CD4-positive, alpha-beta T cell treated with Interleukin-1 beta for 1 hour (primary cell): ENCODE data around the gene C10orf71.

ENCODE experiments used
- DNase-seq, 2 donors: peaks; one replicate each; pipeline ENCODE4 v3.0.0-alpha.2; 2020 to 2022

C10orf71 gene, protein sequence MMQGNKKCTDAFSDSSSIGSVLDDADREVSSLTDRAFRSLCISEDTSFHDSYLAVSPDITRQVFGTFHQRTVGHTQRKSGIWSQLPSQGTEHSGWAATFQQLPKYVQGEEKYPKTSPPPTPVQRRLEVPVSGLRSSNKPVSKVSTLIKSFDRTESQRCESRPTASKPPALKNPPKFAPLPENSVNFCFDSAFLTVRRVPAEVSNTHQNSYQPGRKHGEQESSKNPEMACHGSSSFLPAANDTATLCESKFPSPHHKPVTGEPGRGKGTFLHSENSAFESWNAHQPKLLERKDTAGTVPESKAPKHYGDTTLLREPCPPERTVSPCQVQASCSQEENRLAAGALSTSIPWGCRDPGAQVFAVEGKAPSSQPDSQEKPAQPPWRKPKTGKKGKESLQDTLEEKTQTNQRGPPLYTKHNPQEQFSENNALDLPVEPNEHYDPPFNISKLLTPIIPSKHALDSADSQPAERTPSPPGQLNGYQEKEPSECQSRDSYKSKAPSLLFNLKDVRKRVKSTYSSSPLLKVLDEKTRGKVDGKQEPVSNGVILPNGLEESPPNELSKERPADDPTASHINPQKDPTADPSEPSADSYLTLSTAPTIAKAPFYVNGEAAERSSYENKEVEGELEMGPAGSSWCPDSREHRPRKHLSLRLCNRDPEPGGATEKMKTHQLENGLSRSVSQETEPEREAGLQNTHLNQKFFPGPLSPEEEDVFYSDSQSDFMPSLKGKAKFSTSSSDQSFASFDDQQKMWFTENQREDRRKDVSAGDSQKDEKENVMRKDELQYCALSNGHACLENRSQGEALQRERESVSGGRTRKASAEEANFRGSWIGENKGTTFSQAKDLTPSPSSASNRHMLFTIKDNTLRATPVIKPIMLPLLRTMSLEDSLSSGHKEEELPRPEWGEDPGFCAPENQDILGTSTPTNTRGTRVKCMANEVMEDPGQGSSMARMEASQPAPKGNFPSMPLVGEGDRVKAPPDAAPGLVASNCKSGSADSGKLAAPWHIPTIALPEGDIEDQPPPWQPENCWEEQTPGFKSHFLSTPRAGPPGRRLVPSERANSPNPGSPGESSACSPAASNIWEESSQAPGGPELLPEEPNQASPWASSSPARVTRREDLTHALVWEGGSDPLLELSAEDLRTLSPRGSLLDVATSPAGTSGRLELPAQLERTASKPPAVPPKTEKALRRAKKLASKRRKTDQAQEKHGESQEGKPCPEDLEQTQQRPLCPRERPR (N-terminal part only)

DNA sequence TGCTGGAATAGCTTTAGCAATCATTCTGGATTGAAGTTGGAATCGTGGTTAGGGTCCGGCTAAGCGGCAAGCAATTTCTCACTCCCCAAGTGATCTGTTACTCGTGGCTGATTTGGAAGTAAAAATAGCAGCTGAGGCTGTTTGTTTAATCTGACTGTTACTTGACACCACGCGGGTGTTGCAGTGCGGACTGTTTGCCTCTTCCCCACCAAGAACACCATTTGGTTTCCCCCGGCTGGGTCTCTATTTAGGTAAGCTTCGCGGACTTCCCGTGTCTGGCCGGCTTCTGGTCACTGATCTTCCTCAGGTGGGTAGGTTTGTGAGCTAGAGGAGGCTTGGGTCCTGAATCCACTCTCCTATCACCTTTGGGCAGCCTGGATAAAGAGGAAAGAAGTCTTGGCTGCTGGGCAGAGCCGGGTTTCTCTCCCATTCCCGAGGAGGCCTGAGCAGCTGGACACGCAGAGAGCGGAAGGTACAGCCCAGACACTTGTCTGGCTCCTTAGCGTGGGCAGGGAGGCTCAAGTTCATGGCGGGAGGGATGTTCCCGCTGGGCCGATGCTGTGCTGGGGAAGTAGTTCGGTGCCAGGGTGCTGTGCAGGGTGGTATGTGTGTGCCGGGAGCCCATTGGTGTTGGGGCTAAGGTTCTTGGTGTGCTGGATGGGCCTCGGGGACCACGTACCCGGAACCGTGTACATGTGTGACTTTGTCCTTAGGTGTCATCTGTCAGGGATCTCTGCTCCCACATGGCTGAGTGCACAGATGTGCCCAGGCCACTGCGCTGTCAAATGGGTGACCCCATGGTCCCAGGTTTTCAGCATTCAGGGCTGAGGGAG, at the start of gene C10orf71:
TSS of gene C10orf71 (plus strand) at position 188 of the 833 bp plus-strand sequence. CDS start 23,376 bp downstream, outside the sequence.
- no peak for DNase-seq

DNA sequence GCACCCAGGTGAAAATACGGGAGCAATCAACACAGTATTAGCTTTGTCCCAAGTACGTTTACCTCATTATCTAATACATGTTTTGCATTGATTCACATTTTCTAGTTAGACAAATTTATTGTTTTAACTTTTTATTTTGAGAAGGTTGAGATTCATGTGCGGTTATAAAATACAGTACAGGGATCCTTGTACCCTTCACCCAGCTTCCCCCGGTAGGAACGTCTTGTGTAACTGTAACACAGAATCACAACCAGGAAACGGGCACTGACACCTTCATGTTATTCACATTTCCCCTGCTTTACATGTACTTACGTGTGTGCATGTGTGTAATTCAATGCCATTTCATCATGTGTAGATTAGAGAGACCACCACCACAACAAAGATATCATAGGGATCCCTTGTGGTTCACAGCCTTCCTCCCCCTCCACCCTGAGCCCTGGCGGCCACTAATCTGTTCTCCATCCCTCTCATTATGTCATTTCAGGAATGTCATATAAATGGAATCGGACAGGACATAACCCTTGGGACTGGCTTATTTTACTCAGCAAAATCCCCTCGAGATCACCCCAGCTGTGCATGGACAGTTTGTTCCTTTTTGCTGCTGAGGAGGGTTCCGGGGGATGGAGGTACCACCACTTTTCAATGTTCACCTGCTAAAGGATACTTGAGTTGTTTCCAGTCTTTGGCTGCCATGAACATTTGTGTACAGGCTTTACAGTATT, 46.5 kb upstream of the C10orf71 start:
- DNase-seq, result no peak

DNA sequence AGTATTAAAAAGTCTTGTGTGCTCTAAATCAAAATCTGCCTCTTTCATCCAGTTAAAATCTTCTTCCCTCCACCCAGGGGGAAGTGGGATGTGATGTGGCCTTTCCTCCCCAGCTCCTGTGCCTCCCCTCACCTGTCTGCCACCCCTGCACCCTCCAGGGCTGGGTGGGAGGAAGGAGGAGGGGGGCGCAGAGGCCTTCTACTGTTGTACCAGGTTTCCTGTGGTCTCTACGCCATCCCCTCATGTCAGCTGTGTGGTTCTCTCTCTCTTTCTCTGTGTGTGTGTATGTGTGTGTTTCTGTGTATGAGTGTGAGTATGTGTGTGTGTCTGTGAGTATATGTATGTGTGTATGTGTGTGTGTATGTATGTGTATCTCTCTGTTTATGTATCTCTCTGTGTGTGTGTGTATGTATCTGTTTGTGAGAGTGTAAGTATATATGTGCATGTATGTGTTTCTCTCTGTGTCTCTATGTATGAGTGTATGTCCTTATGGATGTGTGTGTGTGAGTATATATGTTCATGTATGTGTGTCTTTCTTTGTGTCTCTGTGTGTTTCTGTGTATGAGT, 45.5 kb upstream of the C10orf71 start:
- no peak for DNase-seq

DNA sequence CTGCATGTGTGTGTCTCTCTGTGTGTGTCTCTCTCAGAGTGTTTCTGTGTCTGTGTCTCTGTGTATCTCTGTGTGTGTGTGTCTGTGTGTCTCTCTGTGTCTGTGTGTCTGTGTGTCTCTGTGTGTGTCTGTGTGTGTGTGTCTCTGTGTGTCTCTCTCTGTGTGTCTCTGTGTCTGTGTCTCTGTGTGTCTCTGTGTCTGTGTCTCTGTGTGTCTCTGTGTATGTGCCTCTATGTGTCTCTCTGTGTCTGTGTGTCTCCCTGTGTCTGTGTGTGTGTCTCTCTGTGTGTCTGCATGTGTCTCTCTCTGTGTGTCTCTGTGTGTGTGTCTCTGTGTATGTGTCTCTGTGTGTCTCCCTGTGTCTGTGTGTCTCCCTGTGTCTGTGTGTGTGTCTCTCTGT, 44.8 kb upstream of the C10orf71 start:
- DNase-seq, result no peak

DNA sequence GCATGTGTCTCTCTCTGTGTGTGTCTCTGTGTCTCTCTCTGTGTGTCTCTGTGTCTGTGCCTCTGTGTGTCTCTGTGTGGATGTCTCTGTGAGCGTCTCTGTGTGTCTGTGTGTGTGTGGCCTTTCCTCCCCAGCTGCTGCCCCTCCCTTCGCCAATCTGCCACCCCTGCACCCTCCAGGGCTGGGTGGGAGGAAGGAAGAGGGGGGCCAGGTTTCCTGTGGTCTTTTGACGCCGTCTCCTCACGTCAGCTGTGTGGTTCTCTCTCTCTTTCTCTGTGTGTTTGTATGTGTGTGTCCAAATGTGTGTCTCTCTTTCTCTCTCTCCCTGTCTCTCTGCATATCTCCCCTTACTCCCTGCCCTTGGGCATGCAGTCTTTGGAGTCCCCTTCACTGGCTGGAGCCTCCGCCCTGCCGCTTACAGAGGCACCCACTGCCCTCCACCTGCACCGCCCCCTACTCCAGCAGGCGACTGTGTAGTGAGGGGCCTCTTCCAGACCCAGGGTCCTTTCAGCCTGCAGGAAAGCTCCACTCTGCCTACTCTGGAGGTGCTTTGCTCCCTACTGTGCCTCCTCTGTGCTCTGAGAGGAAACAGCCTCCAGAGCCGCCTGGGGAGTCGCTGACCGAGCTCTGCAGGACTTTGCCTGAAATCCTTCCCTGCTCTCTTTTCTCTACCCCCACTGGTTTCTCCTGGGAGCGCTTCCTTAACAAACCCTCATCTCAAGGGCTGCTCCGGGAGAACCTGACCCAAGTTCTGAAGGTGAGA, 44.2 kb upstream of the C10orf71 start:
- DNase-seq, result peak; percentile 61 to 72

DNA sequence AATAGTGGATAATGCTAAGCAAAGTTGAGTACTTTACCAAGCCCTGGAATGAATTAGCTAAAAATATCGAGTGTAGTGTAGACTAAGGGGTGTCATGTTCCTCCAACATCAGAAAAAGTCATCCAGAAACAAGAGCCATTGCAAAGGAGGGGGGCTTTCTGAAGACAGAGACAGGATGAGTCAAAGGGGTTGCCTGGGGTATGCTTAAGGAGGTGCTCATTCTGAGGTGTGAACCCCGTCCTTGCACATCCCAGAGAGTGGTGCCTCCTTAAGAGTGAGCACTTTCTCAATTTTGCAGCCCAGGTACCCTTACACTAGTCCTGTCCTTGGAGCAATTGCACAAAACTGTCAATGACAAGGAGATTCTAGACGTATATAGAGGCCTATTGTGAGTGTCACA, 43.1 kb upstream of the C10orf71 start:
- no peak for DNase-seq

DNA sequence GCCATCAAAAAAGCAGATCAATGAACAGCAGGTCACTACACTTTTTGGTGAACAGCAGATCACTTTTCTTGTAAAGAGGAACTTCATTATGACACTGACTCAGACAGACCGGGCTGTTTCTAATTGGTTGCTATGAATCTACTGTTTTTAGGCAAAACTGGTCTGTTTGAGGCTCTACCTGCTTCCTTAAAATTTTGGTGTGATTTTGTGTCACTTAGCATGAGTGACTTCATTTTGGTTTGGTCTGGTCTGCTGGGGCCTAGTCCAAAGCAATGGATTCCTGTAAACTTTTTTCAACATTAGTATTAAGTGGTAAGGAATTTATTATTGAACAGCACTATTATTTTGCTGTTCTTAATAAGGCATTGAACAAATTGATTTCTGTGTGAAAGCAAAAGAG, 41.8 kb upstream of the C10orf71 start:
- DNase-seq, result peak in 1 of 2 donors; percentile 18

DNA sequence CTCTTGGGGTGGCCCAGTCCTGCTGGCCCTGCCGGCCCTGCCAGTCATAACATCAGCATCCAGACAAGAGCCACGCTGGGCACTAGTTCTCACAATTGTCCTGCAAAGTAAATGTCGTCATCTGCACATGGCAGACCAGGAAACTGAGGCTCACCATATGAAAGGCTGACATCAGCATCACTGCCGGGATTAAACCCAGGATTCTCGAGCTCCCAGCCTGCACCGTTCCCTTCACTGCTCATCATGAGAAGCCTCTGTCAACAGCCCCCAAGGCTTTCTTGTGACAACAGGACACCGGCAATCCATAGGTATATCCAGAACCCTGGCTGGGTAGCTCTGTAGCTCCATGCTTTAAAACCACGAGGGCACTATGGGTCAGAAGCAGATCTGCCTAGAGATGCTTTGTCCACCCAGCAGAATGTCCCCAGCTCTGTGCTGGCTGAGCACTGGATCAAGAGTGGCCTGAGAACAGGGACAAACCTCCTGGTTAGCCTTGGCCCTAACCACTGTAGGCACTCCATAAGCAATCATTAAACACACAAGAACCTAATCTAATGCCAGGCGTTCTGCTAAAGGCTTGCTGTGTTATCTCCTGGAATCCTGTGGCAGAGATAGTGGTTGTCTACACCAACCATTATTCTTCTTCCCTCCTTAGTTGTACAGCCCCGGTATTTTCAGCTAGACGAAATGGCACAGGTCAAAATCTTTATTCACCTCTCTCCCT, 41.2 kb upstream of the C10orf71 start:
- no peak for DNase-seq

DNA sequence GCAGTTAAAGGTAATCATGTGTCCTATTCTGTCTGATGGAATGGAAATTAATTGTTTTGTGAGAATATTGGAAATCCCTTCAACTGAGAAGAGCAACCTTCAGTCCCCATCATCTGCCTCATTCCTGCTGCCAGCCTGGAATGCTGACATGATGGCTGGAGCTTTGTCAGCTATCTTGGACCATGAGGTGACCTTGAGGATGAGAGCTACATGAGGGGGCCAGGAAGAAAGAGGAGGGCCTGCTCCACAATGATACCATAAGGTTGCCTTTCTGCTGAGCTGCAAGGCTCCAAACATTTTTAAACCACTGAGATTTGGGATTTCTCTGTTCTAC, 40.7 kb upstream of the C10orf71 start:
- DNase-seq, result no peak

DNA sequence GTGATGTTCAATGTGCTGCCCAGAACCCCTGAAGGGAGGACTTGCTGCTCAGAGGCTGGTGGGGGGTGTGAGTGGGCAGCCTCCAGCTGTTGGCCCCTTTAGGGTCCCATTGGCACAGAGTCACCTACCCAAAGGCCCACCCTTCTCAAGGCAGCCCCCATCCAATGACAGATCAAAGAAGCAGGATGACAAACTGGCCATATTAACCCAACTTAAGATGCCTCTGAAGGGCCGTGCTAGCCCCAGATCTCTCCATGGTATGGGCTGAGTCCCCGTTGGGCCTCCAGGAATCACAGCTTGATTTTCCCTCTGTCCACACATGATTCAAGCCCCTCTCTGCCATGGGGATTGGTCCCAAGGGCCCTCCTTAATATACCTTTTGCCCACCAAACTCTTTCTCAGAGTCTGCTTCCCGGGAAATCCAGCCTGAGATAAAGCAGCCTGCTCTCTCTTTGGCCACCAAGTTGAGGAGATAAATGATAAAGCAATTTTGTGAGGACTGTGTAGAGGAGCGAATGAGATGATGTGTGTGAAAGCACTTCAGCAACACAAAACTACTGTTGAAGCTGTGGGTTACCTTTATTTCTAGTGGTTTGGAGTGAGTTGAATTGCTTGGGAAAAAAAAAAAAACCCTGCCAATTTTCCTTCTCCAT, 38.2 kb upstream of the C10orf71 start:
- no peak for DNase-seq

DNA sequence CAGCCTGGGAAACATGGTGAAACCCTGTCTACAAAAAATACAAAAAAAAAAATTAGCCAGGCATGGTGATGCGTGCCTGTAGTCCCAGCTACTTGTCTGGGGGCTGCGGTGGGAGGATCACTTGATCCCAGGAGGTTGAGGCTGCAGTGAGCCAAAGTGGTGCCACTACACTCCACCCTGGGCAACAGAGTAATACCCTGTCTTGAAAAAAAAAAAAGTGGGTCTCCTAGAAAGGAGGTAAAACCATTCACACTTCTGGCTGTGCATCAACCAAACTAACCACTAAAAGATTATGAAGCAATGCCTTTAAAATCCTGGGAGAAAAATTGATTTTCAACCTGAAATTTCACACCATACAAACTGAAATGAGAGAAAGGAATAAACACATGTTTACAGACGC, 35.4 kb upstream of the C10orf71 start:
- DNase-seq, result no peak

DNA sequence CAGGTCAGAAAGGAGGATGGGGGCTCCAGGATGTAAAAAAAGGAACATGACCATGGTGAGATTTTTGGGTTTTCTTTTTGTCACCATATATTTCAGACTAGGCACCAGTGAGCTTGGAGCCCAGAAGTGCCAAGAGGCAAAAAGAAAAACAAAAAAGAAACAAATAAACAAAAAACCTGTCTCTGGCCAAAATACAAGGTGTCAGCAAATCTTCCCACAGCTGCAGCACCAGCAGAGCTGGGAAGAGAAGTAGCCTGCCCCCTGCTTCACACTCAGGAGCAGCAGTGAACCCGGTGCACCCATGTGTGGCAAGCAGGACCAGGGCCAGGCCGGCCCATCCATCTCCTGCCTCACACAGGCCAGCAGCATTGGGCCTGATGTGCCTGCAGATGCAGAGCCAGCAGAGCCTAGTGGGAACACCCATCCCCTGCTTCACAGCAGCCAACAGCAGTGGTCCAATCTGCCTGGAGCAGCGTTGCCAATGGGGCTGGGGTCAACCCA, 34.7 kb upstream of the C10orf71 start:
- DNase-seq, result no peak

DNA sequence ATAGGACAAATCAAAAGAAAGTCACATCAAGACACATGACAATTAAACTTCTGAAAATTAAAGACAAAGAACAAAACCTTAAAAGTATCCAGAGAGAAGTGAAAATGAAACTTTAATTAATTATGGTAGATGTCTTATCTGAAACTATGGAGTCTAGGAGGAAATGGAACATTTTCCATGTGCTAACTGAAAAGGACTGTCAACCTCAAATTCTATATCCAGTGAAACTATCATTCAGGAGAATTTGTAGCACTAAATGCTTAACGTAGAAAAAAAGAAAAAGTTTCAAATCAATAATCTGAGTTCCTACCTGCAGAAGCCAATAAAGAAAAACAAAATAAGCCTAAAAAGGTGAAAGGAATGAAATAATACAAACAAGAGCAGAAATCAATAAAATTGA, 33.1 kb upstream of the C10orf71 start:
- no peak for DNase-seq

DNA sequence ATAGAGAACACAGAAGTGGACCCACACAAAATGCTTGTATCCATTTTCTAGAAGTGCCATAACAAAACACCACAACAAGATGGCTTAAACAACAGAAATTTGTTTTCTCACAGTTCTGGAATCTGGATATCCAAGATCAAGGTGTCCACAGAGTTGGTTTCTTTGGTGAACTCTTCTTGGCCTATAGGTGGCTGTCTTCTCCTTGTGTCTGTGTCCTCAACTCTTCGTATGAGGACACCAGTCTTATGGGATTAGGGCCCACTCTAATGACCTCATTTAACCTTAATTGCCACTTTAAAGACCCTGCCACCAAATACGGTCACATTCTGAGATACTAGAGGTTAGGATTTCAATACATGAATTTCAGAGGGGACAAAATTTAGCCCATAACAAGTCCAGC, 30.8 kb upstream of the C10orf71 start:
- DNase-seq, result no peak

DNA sequence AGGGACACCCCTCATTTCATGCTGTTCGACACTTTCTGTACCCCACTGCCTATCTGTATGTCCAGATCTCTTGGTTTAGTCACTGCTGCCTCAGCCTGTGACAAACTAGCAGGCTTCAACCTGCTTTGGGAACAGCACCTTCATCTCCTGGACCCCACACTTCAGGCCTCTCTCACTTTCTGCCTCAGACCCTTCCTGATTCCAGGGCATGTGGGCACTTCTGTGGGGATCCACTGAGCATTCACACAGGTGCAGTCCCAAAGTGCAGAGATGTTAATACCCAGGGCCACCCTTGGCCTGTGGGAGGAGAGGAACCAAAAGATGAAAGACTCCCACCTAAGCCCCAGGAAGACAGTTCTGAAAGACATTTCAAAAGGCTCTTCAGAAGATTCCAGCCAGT, 29.4 kb upstream of the C10orf71 start:
- DNase-seq, result no peak

DNA sequence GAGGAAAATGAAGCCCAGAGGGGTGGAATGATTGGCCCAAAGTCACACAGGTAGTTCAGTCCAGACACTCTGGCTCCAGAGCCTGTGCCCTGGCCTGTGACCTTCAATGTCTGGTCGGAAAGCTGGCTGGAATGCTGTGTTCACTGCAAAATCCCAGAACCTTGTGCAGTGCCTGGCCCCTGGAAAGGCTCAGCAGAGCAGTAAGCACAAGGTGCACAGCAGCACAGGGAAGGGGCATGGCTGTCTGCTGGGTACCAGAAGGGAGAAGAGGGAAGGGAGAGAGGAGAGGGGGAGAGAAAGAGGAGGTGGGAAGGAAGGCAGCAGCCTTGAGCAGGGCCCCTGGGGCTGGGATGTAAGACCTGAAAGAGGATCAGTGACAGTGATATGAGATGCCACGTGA, 28.4 kb upstream of the C10orf71 start:
- DNase-seq, result no peak

DNA sequence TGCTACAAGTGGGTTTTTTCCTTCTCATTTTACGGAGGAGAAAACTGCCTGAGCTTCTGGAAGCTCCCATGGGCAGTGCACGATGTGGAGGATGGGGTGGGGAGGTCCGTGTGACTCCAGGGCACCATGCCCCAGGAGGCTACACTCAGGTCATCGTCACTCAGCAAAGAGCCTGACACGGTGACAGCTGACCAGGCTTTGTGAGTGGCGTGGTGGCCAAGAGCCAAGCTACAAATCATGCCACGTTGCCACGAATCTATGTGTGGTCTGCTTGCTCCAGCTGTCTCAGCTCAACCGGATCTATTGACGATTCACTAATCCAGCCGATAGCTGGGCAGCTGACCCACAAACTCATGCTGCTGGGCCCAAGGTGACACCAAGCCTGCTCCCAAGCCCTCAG, 27.6 kb upstream of the C10orf71 start:
- DNase-seq, result no peak

DNA sequence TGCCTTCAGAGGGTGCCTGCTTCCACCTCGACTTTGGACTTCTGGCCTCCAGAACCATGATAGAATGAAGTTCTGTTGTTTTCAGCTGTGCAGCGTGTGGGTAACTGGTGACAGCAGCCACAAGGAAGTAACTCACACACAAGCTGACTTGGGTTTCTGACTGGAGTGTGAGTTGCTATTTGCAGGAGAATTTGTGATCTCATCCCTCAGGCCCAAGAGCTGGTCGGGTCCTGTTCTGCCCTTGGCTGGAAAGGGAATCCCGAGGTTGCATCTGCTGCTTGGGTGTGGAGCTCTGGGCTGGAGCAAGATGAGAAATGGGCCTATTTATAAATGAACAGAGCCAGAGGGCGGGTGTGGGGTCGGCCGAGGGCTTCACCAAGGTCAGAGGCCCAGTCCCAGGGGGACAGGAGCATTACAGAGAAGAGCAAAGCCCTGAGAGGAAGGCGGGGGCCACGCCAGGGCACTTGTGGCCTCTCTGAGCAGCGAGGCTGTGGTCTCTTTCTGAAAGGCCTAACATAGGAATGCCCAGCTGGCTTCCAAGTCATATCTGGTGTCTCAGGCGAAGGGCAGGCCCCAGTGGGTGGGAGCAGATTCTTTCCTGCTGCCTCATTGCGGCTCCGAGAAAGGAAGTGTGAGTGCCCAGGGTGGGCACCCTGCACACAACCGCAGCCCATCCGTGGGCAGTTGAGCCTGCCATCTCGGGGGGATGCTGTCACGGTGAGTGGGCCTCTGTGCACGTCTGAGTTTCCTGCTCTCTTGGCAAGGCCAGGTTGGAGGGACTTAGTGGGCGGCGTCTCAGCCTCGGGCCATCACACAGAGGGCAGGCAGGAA, 26.5 kb upstream of the C10orf71 start:
- DNase-seq, result peak in 1 of 2 donors; percentile 16
